Activated naive CD4-positive, alpha-beta T cell treated with anti-CD3 and anti-CD28 coated beads, Interleukin-2, amount 50 U/mL, for 24 hours (primary cell): ENCODE data around the gene BPIFA3.
A peak's percentile ranks its signal among the peaks of the same experiment; 100 is the strongest.

Source experiments
- H3K27ac Mint-ChIP-seq: one replicate; pipeline ENCODE4 v1.8.0; 2021; ENCODE audit warnings: mild to moderate bottlenecking, mixed read lengths
- H3K27me3 Mint-ChIP-seq: one replicate; pipeline ENCODE4 v1.8.0; 2021; ENCODE audit warnings: mixed read lengths
- H3K36me3 Mint-ChIP-seq: one replicate; pipeline ENCODE4 v1.8.0; 2021; ENCODE audit warnings: mixed read lengths
- H3K4me1 Mint-ChIP-seq: one replicate; pipeline ENCODE4 v1.8.0; 2021; ENCODE audit warnings: mixed read lengths
- H3K4me3 Mint-ChIP-seq: one replicate; pipeline ENCODE4 v1.8.0; 2021; ENCODE audit warnings: mild to moderate bottlenecking, mixed read lengths
- H3K9me3 Mint-ChIP-seq: one replicate; pipeline ENCODE4 v1.8.0; 2021; ENCODE audit warnings: mixed read lengths

The BPIFA3 gene

GRCh38 chr20:33192912-33193501 lies 24.1 kb upstream of the BPIFA3 start:
- H3K4me1 Mint-ChIP-seq: peaks cover 10% of the 10 kb centered on the region
- H3K36me3 Mint-ChIP-seq: no peaks in the 10 kb centered on the region
- no peaks in the 10 kb centered on the region for H3K9me3 Mint-ChIP-seq
- no peaks in the 10 kb centered on the region for H3K27me3 Mint-ChIP-seq
- H3K4me3 Mint-ChIP-seq: no peak overlapping the region
- no peak overlapping the region for H3K27ac Mint-ChIP-seq

GRCh38 chr20:33199026-33199425 lies 18.1 kb upstream of the BPIFA3 start:
- H3K4me1 Mint-ChIP-seq: peaks cover 10% of the 10 kb centered on the region
- H3K36me3 Mint-ChIP-seq: no peaks in the 10 kb centered on the region
- H3K4me3 Mint-ChIP-seq: no peak overlapping the region
- H3K9me3 Mint-ChIP-seq: no peaks in the 10 kb centered on the region
- no peak overlapping the region for H3K27ac Mint-ChIP-seq
- peaks cover 5% of the 10 kb centered on the region for H3K27me3 Mint-ChIP-seq

- Mint-ChIP-seq H3K27me3 (peaks cover 8% of the 10 kb centered on the region), H3K4me1 (no peaks in the 10 kb centered on the region)
Measured at GRCh38 chr20:33202451-33202850, 14.7 kb upstream of the BPIFA3 start.

DNA sequence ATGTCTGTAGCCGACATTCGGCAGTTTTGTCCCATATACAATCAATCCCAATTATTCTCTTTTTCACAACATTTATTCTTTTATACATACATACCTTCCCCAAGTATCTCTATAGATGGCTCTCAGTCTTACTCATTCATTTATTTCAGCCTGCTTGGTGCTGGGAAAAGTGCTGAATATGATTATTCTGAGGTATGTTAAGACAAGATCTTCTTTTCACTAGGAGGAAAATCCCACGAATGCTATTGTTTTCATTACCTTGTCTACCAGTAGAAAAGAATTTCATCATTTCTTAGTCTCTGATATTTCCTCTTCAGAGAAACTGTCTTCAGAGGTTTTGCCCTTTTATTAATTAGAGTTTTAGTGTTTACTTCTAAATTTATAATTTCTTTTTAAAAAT lies 13.7 kb upstream of the BPIFA3 start:
- Mint-ChIP-seq H3K27me3 (peaks cover 15% of the 10 kb centered on the region), H3K36me3 (no peaks in the 10 kb centered on the region), H3K4me3 (no peak overlapping the region), H3K4me1 (no peaks in the 10 kb centered on the region), H3K9me3 (no peaks in the 10 kb centered on the region), H3K27ac (no peak overlapping the region)

More at GRCh38 chr20:33202451-33202850, 14.7 kb upstream of the BPIFA3 start:
- Mint-ChIP-seq H3K27ac (no peak overlapping the region), H3K36me3 (no peaks in the 10 kb centered on the region), H3K4me3 (no peak overlapping the region), H3K9me3 (no peaks in the 10 kb centered on the region)

DNA sequence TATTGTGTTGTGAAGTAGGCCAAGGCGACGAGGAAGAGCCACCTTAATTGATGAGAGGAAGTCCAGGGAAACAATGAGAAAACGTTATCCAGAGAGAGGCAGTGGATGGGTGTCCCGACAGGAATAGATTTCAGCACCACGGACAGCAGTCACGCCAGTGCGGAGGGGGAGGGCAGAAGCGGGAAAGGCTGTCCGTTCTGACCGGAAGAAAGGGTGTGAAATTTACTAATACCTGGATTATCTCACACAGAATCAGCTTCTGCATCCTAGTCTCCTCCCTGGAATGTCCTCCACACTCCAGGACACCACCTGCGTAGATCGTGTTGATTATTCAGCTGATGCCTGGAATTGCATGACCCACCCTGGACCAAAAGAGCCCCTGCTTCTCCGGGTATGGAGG lies 7.4 kb upstream of the BPIFA3 start:
- no peak overlapping the region for H3K4me3 Mint-ChIP-seq
- H3K4me1 Mint-ChIP-seq: no peaks in the 10 kb centered on the region
- H3K36me3 Mint-ChIP-seq: no peaks in the 10 kb centered on the region
- peaks cover 25% of the 10 kb centered on the region for H3K27me3 Mint-ChIP-seq
- H3K9me3 Mint-ChIP-seq: no peaks in the 10 kb centered on the region
- H3K27ac Mint-ChIP-seq: no peak overlapping the region

GRCh38 chr20:33210371-33210770 lies 6.8 kb upstream of the BPIFA3 start:
- Mint-ChIP-seq H3K9me3 (no peaks in the 10 kb centered on the region), H3K27me3 (peaks cover 26% of the 10 kb centered on the region), H3K4me3 (no peak overlapping the region), H3K27ac (no peak overlapping the region), H3K36me3 (no peaks in the 10 kb centered on the region), H3K4me1 (no peaks in the 10 kb centered on the region)

DNA sequence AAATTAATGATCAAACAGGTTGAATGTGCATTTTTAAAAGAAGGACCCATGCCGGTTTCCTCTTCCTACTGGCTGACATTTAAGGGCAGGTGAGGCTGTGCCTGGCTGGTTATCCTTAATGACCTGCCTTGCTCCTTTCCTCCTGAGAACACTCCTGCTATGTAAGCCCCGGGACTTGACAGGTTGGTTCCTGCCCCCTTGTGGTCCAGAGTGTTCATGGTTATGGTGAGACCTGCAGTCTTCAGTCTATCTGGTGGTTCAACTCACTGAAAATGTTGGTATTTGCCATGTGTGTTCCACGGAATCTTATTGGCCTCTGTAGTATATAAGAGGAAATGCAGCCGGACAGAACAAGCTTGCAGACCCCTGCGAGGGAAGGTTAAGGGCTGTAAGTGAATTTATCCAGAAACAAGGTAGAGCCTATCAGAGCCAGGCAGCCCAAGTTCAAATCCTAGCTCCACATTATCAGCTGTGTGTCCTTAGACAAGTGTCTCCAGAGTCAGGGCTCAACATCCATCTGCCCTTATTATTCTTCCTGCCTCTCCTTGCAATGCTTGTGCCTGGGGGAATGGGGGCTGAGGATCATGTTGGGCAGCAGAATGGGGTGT lies 5.2 kb upstream of the BPIFA3 start:
- H3K4me3 Mint-ChIP-seq: no peak overlapping the region
- no peaks in the 10 kb centered on the region for H3K9me3 Mint-ChIP-seq
- H3K4me1 Mint-ChIP-seq: no peaks in the 10 kb centered on the region
- peaks cover 26% of the 10 kb centered on the region for H3K27me3 Mint-ChIP-seq
- no peak overlapping the region for H3K27ac Mint-ChIP-seq
- no peaks in the 10 kb centered on the region for H3K36me3 Mint-ChIP-seq

- H3K36me3 Mint-ChIP-seq: no peaks in the 10 kb centered on the region
- peaks cover 5% of the 10 kb centered on the region for H3K27me3 Mint-ChIP-seq
- no peaks in the 10 kb centered on the region for H3K4me1 Mint-ChIP-seq
- no peak overlapping the region for H3K27ac Mint-ChIP-seq
- no peak overlapping the region for H3K4me3 Mint-ChIP-seq
- H3K9me3 Mint-ChIP-seq: no peaks in the 10 kb centered on the region
Measured at GRCh38 chr20:33224399-33224798, 7.2 kb downstream of the BPIFA3 start.

- H3K9me3 Mint-ChIP-seq: no peaks in the 10 kb centered on the region
- H3K4me3 Mint-ChIP-seq: no peak overlapping the region
- H3K27me3 Mint-ChIP-seq: peaks cover 5% of the 10 kb centered on the region
- no peak overlapping the region for H3K27ac Mint-ChIP-seq
- no peaks in the 10 kb centered on the region for H3K36me3 Mint-ChIP-seq
- peaks cover 16% of the 10 kb centered on the region for H3K4me1 Mint-ChIP-seq
Measured at GRCh38 chr20:33229843-33230242, 12.7 kb downstream of the BPIFA3 start.

DNA sequence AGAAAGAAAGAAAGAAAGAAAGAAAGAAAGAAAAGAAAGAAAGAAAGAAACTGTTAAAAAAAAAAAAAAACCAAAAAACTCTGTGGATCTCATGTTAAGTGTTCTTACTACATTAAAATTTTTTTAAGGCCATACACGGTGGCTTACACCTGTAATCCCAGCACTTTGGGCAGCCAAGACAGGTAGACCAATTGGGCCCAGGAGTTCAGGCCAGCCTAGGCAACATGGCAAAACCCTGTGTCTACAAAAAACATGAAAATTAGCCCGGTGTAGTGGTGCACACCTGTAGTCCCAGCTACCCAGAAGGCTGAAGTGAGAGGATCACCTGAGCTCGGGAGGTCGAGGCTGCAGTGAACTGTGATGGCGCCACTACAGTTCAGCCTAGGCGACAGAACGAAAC lies 14.1 kb downstream of the BPIFA3 start:
- Mint-ChIP-seq H3K9me3 (no peaks in the 10 kb centered on the region), H3K4me1 (peaks cover 16% of the 10 kb centered on the region), H3K27ac (no peak overlapping the region), H3K4me3 (no peak overlapping the region), H3K27me3 (no peaks in the 10 kb centered on the region), H3K36me3 (no peaks in the 10 kb centered on the region)

DNA sequence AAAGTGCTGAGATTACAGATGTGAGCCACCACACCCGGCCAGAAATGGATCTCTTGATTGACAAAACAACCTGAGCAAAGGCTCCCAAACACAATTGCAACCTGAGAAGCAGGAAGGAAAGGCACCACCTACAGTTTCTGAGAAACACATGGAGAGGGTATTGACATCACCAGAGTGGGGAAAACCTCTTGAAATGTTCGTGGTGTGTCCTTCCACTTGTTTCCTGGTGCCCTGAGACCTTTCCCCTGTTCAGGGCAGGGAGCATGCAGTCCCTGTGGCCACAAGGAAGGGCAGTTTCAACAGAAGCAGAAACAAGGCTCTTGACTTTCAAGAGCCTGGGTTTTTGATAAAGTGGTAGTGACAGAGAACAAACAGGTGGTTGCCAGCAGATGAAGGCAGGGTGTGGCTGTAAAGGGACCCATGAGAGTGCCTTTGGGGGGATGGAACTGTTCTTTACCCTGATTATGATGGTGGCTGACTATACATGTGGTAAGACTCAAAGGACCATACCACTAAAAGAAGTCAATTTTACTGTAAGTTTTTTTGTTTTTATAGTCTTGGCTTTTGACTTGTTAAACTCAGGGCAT lies 15.4 kb downstream of the BPIFA3 start:
- Mint-ChIP-seq H3K4me3 (no peak overlapping the region), H3K36me3 (no peaks in the 10 kb centered on the region), H3K9me3 (no peaks in the 10 kb centered on the region), H3K27me3 (no peaks in the 10 kb centered on the region), H3K27ac (no peak overlapping the region), H3K4me1 (peaks cover 16% of the 10 kb centered on the region)

DNA sequence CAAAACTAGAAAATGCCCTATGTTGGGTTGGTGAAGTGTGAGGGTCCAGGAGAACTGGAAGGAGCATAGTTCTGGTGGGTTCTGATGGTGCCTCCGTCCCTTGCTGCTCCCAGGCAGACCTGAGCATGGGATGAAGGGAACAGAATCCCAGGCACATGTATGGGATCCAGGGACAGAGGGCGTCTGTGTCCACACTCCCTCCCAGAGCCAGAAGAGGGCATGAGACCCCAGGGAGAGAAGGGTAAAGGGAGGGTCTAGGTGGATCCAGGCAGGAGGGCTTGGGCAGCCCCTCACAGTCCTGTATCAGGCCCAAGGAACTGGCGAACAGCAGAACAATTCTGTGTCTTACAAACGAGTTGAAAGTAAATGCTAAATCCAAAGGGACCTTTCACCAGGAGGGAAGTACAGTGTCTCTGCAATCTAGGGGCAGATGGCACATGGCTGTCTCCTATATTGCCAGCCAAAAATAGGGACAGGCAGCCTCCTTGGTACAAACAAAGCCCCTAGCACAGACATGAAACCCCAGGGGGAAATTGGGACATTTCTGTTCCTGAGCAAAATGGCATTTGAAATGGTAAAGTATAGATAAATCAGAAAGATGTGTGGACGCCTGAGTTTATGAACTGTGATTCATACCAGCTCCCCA lies 16.1 kb downstream of the BPIFA3 start:
- no peaks in the 10 kb centered on the region for H3K27me3 Mint-ChIP-seq

DNA sequence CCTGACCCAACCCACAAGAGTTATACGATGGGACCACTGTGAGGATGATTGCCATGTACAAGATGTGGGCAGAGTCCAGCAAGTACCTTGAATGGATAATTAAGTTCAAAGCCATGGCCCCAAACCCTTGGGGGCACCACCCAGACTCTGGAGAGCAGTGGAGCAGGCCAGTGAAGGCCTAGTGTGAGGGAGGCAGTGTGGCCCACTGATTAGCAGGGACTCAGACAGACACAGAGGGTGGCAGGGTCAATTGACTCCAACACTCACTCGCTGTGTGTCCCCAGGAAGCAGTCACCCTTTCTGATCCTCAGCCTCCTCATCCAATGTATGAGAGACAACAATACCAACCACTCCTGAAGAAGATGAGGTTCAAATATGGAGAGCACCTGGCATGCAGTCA lies 16.9 kb downstream of the BPIFA3 start:
- H3K36me3 Mint-ChIP-seq: no peaks in the 10 kb centered on the region
- H3K27ac Mint-ChIP-seq: no peak overlapping the region
- H3K4me3 Mint-ChIP-seq: no peak overlapping the region
- H3K4me1 Mint-ChIP-seq: peaks cover 16% of the 10 kb centered on the region
- H3K9me3 Mint-ChIP-seq: no peaks in the 10 kb centered on the region
- no peaks in the 10 kb centered on the region for H3K27me3 Mint-ChIP-seq

More for the DNA sequence above, 16.1 kb downstream of the BPIFA3 start:
- Mint-ChIP-seq H3K4me1 (peaks cover 16% of the 10 kb centered on the region), H3K27ac (no peak overlapping the region), H3K36me3 (no peaks in the 10 kb centered on the region), H3K4me3 (no peak overlapping the region), H3K9me3 (no peaks in the 10 kb centered on the region)

DNA sequence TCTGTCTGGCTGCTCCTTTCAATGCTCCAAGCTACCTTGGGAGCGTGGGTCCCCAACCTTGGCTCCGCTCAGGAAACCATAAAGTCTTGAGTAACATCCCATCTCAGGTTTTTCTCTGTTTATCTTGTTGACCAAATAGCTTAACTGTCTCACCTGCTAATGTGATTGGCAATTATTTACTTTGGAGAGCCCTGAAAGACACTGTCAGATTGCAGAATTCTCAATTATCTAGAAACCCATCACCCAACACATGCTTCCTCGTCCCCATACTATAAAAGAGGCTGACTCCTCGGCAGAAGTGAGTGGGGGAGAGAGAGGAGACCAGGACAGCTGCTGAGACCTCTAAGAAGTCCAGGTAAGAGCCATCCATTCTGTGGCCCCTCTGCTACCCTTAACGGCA lies 18.5 kb downstream of the BPIFA3 start, which contains the start of gene BPIFA1:
TSS of gene BPIFA1 (plus strand) at position 301 of the 400 bp plus-strand sequence. CDS start 1,716 bp downstream, outside the sequence.
- no peaks in the 10 kb centered on the region for H3K27me3 Mint-ChIP-seq
- H3K4me1 Mint-ChIP-seq: peaks cover 16% of the 10 kb centered on the region
- no peaks in the 10 kb centered on the region for H3K9me3 Mint-ChIP-seq
- H3K4me3 Mint-ChIP-seq: no peak within 1 kb of the TSS
- no peaks in the 10 kb centered on the region for H3K36me3 Mint-ChIP-seq
- H3K27ac Mint-ChIP-seq: peak within 1 kb of the TSS; percentile 46

DNA sequence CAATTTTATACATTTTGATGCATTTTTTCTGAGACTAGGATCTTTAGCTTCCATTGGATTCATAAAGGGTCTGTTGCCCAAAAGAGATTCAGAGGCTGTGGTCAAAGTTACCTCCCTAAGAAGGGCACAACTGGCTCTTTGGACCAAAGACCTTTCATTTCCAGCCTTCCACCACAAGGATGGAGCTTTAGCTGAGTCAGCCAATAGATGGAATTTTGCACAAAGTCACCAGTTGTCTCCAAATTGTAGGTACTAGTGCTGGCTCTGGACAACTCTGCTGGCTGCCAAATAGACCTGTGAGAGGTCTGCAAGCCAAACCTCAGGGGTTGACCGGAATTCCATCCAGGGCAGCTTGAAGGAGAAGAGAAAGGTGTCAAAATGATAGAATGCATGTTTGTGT lies 19.2 kb downstream of the BPIFA3 start:
- Mint-ChIP-seq H3K36me3 (no peaks in the 10 kb centered on the region), H3K9me3 (no peaks in the 10 kb centered on the region), H3K4me3 (no peak overlapping the region), H3K4me1 (peaks cover 10% of the 10 kb centered on the region), H3K27me3 (no peaks in the 10 kb centered on the region), H3K27ac (peak overlapping the region; percentile 46)

DNA sequence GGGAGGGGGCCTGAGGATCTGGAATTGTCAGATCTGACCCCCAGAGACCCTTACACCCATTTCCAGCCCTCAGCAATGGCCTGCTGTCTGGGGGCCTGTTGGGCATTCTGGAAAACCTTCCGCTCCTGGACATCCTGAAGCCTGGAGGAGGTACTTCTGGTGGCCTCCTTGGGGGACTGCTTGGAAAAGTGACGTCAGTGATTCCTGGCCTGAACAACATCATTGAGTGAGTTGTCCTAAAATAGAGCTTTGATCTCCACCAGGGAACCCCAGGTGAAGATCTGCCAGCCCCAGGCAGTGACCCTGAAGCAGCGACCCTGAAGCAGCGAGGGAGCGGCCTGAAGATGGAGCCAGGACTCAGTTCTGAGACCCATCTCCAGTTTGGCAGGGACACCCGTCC lies 20.8 kb downstream of the BPIFA3 start:
- Mint-ChIP-seq H3K4me3 (no peak overlapping the region), H3K27me3 (no peaks in the 10 kb centered on the region), H3K9me3 (no peaks in the 10 kb centered on the region), H3K36me3 (no peaks in the 10 kb centered on the region), H3K4me1 (peaks cover 2% of the 10 kb centered on the region), H3K27ac (no peak overlapping the region)
